ENCODE data around the gene TBX4.

TBX4 gene

DNA sequence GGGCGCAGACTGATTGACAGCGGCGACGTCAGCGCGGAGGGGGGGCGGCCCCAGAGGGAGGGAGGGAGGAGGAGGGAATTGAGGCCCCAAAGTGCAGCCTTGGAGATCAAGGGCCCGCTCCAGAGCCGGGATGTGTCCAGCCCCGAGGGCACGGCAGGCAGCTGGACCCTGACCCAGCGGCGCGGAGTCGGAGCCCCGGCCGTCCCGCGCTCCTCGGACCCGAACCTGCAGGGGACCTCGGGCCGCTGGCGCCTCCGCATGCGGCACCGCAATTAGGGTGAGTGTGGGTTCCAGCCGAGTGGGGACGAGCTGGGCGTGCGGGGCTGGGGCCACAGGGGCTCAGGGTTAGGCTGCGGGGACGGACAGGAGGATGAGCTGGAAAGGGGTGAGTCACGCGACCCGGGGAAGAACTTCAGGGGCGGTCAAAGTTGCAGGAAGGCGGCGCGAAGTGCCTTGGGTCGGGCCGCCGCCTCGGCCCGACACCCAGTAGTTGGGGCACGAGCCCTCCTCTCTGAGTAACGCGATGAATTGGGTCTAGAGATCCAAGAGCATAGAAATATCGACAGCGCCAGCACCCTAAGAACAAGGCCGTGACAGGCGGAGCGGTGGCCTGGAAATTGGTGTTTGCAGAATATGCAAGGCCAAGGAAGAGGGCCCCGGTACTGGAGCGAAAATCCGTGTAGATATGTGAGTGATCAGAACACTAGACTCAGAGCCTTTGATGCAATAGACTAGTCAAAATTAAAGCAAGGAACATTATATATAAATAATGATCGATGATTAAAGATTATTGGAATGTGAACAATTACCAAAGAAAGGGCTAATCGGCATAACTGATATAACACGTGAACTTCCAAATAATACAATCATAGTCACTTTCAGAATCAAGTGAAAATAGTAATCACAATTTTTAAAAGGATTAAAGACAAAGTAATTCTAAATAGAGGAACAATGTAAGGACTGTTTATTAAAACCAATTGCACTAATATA, at the start of gene TBX4:
TBX4 (plus strand) TSS at position 122 of the 990 bp plus-strand sequence. CDS start 4,069 bp downstream, outside the sequence.
- TF ChIP-seq, protein P1, sequence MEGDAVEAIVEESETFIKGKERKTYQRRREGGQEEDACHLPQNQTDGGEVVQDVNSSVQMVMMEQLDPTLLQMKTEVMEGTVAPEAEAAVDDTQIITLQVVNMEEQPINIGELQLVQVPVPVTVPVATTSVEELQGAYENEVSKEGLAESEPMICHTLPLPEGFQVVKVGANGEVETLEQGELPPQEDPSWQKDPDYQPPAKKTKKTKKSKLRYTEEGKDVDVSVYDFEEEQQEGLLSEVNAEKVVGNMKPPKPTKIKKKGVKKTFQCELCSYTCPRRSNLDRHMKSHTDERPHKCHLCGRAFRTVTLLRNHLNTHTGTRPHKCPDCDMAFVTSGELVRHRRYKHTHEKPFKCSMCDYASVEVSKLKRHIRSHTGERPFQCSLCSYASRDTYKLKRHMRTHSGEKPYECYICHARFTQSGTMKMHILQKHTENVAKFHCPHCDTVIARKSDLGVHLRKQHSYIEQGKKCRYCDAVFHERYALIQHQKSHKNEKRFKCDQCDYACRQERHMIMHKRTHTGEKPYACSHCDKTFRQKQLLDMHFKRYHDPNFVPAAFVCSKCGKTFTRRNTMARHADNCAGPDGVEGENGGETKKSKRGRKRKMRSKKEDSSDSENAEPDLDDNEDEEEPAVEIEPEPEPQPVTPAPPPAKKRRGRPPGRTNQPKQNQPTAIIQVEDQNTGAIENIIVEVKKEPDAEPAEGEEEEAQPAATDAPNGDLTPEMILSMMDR (conservative IDR thresholded peaks at IDR 0.05; ENCODE audit: low read depth, low read length), result no peak
- DNase-seq (ENCODE audit: low read depth), result no peak
- no peak within 1 kb of the TSS for H3K4me3 ChIP-seq (ENCODE audit: low read length)

DNA sequence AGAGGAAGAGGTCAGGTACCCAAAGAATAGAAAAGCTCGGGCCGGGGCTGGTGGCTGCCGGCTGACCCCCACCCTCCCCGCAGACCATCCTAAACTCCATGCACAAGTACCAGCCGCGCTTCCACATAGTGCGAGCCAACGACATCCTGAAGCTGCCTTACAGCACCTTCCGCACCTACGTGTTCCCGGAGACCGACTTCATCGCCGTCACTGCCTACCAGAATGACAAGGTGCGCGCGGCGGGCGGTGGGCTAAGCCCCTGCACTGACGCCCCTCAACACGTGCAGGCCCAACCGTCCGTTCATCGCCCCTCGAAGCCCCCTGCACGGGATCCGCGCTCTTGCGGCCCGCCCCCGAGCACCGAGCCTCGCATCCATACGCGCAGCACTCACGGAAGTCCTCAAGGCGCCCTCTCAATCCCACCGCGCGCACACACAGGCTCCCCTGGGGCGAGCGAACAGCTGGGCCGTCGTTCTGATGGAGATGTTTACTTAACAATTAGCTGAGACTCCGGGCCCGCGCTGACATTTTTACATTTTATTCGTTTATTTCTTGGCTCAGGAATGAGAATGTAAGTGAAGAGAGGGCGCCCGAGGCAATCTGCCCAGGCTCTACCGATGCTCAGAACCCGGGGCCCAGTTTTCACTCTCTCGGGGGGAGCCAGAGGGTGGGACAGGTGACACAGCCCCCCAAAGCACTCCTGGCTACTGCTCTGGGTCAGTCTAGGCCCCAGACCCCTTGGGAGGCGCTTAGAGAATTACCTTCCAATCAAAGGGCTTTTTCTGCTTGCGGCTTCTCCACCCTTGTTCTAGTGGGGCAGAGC, 49.0 kb upstream of the TBX4 start:
- no peak for DNase-seq (ENCODE audit: low read depth)
- TF ChIP-seq, protein P1 (conservative IDR thresholded peaks at IDR 0.05; ENCODE audit: low read depth, low read length), result no peak
- H3K4me3 ChIP-seq (ENCODE audit: low read length), result no peak overlapping the region

DNA sequence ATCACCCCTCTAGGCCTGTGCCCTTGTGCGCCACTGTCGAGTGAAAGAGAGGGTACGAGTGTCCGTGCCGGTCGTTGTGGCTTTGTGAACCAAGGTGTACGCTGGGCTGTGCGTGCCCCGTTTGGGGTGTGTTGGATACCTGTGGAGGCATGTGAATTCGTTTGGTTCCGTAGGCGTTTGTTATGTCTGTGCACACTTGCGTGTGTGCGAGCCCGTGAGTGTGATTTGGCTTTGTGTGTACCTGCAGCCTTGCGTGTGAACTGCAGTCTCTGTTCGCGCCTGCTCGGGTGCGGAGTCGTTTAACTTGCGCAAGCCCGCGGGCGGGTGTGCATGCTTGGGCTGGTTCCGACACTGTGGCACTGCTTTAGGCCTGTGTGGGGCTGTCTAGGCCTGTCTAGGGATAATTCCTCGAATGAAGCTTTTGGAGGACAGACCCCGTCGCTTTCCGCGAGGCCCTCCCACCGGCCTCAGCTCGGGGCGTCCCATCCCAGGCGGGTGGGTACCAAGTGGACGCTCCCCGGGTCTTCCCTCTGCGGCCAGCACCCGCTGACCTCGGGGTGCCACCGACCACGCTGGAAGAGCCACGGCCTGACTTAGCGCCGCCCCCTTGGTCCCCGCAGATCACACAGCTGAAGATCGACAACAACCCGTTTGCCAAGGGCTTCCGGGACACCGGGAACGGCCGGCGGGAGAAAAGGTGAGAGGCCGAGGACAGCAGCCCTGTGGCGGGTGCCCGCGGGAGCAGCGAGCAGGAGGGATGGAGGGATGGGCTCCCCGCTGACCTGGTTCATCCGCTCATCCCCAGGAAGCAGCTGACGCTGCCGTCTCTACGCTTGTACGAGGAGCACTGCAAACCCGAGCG, 48.2 kb upstream of the TBX4 start:
- TF ChIP-seq, protein P1 (conservative IDR thresholded peaks at IDR 0.05; ENCODE audit: low read depth, low read length), result no peak
- no peak overlapping the region for H3K4me3 ChIP-seq (ENCODE audit: low read length)
- DNase-seq (ENCODE audit: low read depth), result no peak

DNA sequence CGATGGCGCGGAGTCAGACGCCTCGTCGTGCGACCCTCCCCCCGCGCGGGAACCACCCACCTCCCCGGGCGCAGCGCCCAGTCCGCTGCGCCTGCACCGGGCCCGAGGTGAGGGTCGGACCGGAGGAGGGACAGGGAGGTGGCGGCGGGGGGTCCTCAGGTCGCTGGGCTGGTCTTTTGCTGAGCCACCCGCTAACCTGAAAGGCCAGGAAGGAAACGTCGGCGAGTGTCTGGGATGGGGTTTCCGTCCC, 47.6 kb upstream of the TBX4 start:
- TF ChIP-seq, protein P1 (conservative IDR thresholded peaks at IDR 0.05; ENCODE audit: low read depth, low read length), result no peak
- no peak for DNase-seq (ENCODE audit: low read depth)
- H3K4me3 ChIP-seq (ENCODE audit: low read length), result no peak overlapping the region

DNA sequence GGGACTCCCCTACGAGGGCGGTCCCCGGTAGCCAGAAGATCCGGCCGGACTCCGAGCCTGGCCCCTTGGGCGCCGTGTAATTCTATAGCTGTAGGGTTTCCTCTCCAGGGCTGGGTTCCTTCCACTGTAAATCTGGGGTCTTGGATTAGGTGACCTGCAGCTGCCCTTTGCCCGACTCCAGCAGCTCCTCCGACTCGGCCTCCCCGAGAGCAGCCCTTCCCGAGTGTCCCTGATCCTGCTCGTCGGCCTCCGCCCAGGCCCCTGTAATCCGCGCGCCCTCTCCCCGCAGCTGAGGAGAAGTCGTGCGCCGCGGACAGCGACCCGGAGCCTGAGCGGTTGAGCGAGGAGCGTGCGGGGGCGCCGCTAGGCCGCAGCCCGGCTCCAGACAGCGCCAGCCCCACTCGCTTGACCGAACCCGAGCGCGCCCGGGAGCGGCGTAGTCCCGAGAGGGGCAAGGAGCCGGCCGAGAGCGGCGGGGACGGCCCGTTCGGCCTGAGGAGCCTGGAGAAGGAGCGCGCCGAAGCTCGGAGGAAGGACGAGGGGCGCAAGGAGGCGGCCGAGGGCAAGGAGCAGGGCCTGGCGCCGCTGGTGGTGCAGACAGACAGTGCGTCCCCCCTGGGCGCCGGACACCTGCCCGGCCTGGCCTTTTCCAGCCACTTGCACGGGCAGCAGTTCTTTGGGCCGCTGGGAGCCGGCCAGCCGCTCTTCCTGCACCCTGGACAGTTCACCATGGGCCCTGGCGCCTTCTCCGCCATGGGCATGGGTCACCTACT, 47.1 kb upstream of the TBX4 start:
- TF ChIP-seq, protein P1 (conservative IDR thresholded peaks at IDR 0.05; ENCODE audit: low read depth, low read length), result no peak
- no peak for DNase-seq (ENCODE audit: low read depth)
- H3K4me3 ChIP-seq (ENCODE audit: low read length), result no peak overlapping the region

All from retinal pigment epithelial cell (primary cell).